OCI-LY3 (cell line): Measurements from ENCODE around the gene GZMA.

ENCODE experiments used
- H2AFZ ChIP-seq: fragments of 200-600, 300-600 bp; shearing (Covaris generic); 2 replicates; pipeline ENCODE4 v1.6.0; 2014; ENCODE audit warnings: antibody characterized with exemption, low read depth, low read length
- H3K27ac ChIP-seq: fragments of 200-600, 300-600 bp; sonication (generic); 2 replicates; pipeline ENCODE4 v1.5.1; 2014; ENCODE audit warnings: mild to moderate bottlenecking, low read length, moderate library complexity, mixed read lengths
- H3K27me3 ChIP-seq: fragments of 200-600, 300-600 bp; sonication (generic); 2 replicates; pipeline ENCODE4 v1.6.1; 2014; ENCODE audit warnings: low read depth, low read length, mixed read lengths
- H3K36me3 ChIP-seq: fragments of 200-600, 300-600 bp; sonication (generic); replicated peaks from 2 replicates; pipeline ENCODE3; 2014; ENCODE audit warnings: low read depth, low read length, mixed read lengths
- H3K4me1 ChIP-seq: fragments of 300-600, 200-600 bp; sonication (generic); 2 replicates; pipeline ENCODE4 v1.6.1; 2014; ENCODE audit warnings: low read length, mixed read lengths
- H3K4me2 ChIP-seq: fragments of 200-600, 300-600 bp; sonication (generic); 2 replicates; pipeline ENCODE4 v1.6.1; 2014; ENCODE audit warnings: low read length, mixed read lengths
- H3K4me3 ChIP-seq: fragments of 300-600, 200-600 bp; sonication (generic); 2 replicates; pipeline ENCODE4 v1.5.1; 2014; ENCODE audit warnings: antibody characterized with exemption, mild to moderate bottlenecking, low read length, moderate library complexity
- H3K79me2 ChIP-seq: fragments of 300-600, 200-600 bp; shearing (Covaris generic); 2 replicates; pipeline ENCODE4 v1.6.1; 2014; ENCODE audit warnings: mild to moderate bottlenecking, low read length, mixed read lengths
- H3K9ac ChIP-seq: fragments of 300-600, 200-600 bp; shearing (Covaris generic); 2 replicates; pipeline ENCODE4 v1.6.0; 2014; ENCODE audit warnings: mild to moderate bottlenecking, low read length, moderate library complexity
- H3K9me3 ChIP-seq: fragments of 200-600, 300-600 bp; shearing (Covaris generic); 2 replicates; pipeline ENCODE4 v1.6.1; 2014; ENCODE audit warnings: low read length, mixed read lengths; ENCODE audit not compliant: insufficient read depth
- H4K20me1 ChIP-seq: fragments of 200-600, 300-600 bp; sonication (generic); 2 replicates; pipeline ENCODE4 v1.6.1; 2016; ENCODE audit warnings: low read length, mixed read lengths; ENCODE audit not compliant: insufficient read depth
- CTCF ChIP-seq: fragments of 200-600, 300-600 bp; sonication (generic); IDR thresholded peaks from 2 replicates; pipeline ENCODE4 v1.5.1; 2014; ENCODE audit warnings: antibody characterized with exemption, low read length, low read depth
- EZH2phosphoT487 ChIP-seq: fragments of 200-600 bp; shearing (Covaris generic); IDR thresholded peaks from 2 replicates; pipeline ENCODE4 v1.6.1; 2018; ENCODE audit warnings: antibody characterized with exemption, mixed run types, low read depth

GZMA gene

GRCh38 chr5:55151923-55152842 is 49.7 kb downstream of the GZMA start:
- Histone ChIP-seq H3K4me2 (no peak overlapping the region), H3K27ac (no peak overlapping the region)
- TF ChIP-seq EZH2phosphoT487 = no peak

GRCh38 chr5:55154873-55155272 is 52.4 kb downstream of the GZMA start:
- Histone ChIP-seq H2AFZ (no peak overlapping the region), H3K36me3 (no peaks in the 10 kb centered on the region), H3K4me2 (no peak overlapping the region), H3K9ac (no peak overlapping the region), H3K4me3 (no peak overlapping the region), H3K27me3 (peaks cover 39% of the 10 kb centered on the region), H4K20me1 (no peaks in the 10 kb centered on the region), H3K79me2 (no peaks in the 10 kb centered on the region), H3K9me3 (no peaks in the 10 kb centered on the region), H3K4me1 (no peaks in the 10 kb centered on the region), H3K27ac (no peak overlapping the region)
- TF ChIP-seq CTCF (no peak), EZH2phosphoT487 (no peak)

More at GRCh38 chr5:55151923-55152842, 49.7 kb downstream of the GZMA start:
- Histone ChIP-seq H3K4me3 (no peak overlapping the region), H2AFZ (no peak overlapping the region), H3K36me3 (no peaks in the 10 kb centered on the region), H4K20me1 (no peaks in the 10 kb centered on the region), H3K9ac (no peak overlapping the region), H3K4me1 (no peaks in the 10 kb centered on the region), H3K27me3 (peaks cover 52% of the 10 kb centered on the region), H3K9me3 (no peaks in the 10 kb centered on the region), H3K79me2 (no peaks in the 10 kb centered on the region)
